ENCODE results near the gene EOMES.

Gene EOMES

GRCh38 chr3:27720899-27721716 lies 1.0 kb downstream of the EOMES start:
- no peak for DNase-seq

- DNase-seq, result no peak
Observed at GRCh38 chr3:27719314-27720003, 2.7 kb downstream of the EOMES start.

- DNase-seq, result no peak
Observed at GRCh38 chr3:27718459-27718858, 3.7 kb downstream of the EOMES start.

- DNase-seq, result no peak
Observed at GRCh38 chr3:27717200-27717852, 4.8 kb downstream of the EOMES start.

- DNase-seq, result no peak
Observed at GRCh38 chr3:27716309-27716708, 5.8 kb downstream of the EOMES start.

- DNase-seq, result no peak
Observed at GRCh38 chr3:27715863-27716262, 6.3 kb downstream of the EOMES start.

- DNase-seq, result no peak
Observed at GRCh38 chr3:27715454-27715806, 6.7 kb downstream of the EOMES start.

- DNase-seq, result no peak
Observed at GRCh38 chr3:27714692-27715453, 7.2 kb downstream of the EOMES start.

- DNase-seq, result no peak
Observed at GRCh38 chr3:27714146-27714526, 8.0 kb downstream of the EOMES start.

GRCh38 chr3:27713435-27714145 lies 8.5 kb downstream of the EOMES start:
- no peak for DNase-seq

- DNase-seq, result no peak
Observed at GRCh38 chr3:27713078-27713423, 9.1 kb downstream of the EOMES start.

GRCh38 chr3:27712136-27713077 lies 9.7 kb downstream of the EOMES start:
- peak; percentile 42 for DNase-seq

- DNase-seq, result no peak
Observed at GRCh38 chr3:27708250-27708649, 13.9 kb downstream of the EOMES start.

- DNase-seq, result no peak
Observed at GRCh38 chr3:27699067-27699466, 23.1 kb downstream of the EOMES start.

- DNase-seq, result no peak
Observed at GRCh38 chr3:27696906-27697305, 25.2 kb downstream of the EOMES start.

GRCh38 chr3:27695636-27696035 lies 26.5 kb downstream of the EOMES start:
- DNase-seq, result no peak

GRCh38 chr3:27688053-27688452 lies 34.1 kb downstream of the EOMES start:
- DNase-seq, result no peak

GRCh38 chr3:27686642-27687041 lies 35.5 kb downstream of the EOMES start:
- DNase-seq, result no peak

GRCh38 chr3:27685474-27685873 lies 36.6 kb downstream of the EOMES start:
- DNase-seq, result no peak

GRCh38 chr3:27684302-27684701 lies 37.8 kb downstream of the EOMES start:
- no peak for DNase-seq

- peak; percentile 54 for DNase-seq
Observed at GRCh38 chr3:27681249-27681748, 40.8 kb downstream of the EOMES start.
